H9 (cell line): ENCODE measurements around the gene FHIT. TPM values are rescaled to one million over a fixed set of nuclear protein-coding genes. Genes with fewer than 3 reads are reported as not detected.

ENCODE experiments used
- DNase-seq: peaks from one replicate; pipeline ENCODE4 v3.0.0-alpha.2; 2017
- H2AFZ ChIP-seq: one replicate; pipeline ENCODE4 v1.6.1; 2013; ENCODE audit warnings: mild to moderate bottlenecking, low read length, control low read depth, moderate library complexity
- H2AK5ac ChIP-seq: 2 replicates; pipeline ENCODE4 v1.6.1; 2013; ENCODE audit warnings: low read length, control low read depth, mixed read lengths; ENCODE audit not compliant: insufficient read length
- H2BK120ac ChIP-seq: one replicate; pipeline ENCODE4 v1.6.1; 2013; ENCODE audit warnings: low read depth, mild to moderate bottlenecking, low read length, control low read depth, inconsistent platforms; ENCODE audit not compliant: poor library complexity, severe bottlenecking
- H2BK12ac ChIP-seq: 2 replicates; pipeline ENCODE4 v1.6.1; 2013; ENCODE audit warnings: low read length, control low read depth, mixed read lengths, low read depth; ENCODE audit not compliant: insufficient read length
- H2BK15ac ChIP-seq: 2 replicates; pipeline ENCODE4 v1.6.1; 2013; ENCODE audit warnings: low read depth, low read length, control low read depth
- H2BK20ac ChIP-seq: one replicate; pipeline ENCODE4 v1.6.1; 2013; ENCODE audit warnings: low read depth, mild to moderate bottlenecking, low read length, control low read depth, inconsistent platforms; ENCODE audit not compliant: poor library complexity, severe bottlenecking
- H2BK5ac ChIP-seq: 2 replicates; pipeline ENCODE4 v1.6.1; 2013; ENCODE audit warnings: low read length, control low read depth, mixed read lengths; ENCODE audit not compliant: insufficient read length
- H3K14ac ChIP-seq: 2 replicates; pipeline ENCODE4 v1.6.1; 2013; ENCODE audit warnings: low read length, control low read depth; ENCODE audit not compliant: insufficient read depth
- H3K18ac ChIP-seq: 2 replicates; pipeline ENCODE4 v1.6.1; 2013; ENCODE audit warnings: low read depth, mild to moderate bottlenecking, mixed read lengths, low read length, control low read depth; ENCODE audit not compliant: insufficient read length
- H3K23ac ChIP-seq: 2 replicates; pipeline ENCODE4 v1.6.1; 2013; ENCODE audit warnings: low read length, control low read depth, mixed read lengths, low read depth; ENCODE audit not compliant: insufficient read length
- H3K23me2 ChIP-seq: 2 replicates; pipeline ENCODE4 v1.6.1; 2013; ENCODE audit warnings: low read depth, mild to moderate bottlenecking, mixed read lengths, low read length, control low read depth; ENCODE audit not compliant: insufficient read length, poor library complexity, severe bottlenecking
- H3K27ac ChIP-seq: 2 replicates; pipeline ENCODE4 v1.5.1; 2013; ENCODE audit warnings: low read length, control low read depth, mixed read lengths, low read depth; ENCODE audit not compliant: insufficient read length
- H3K27me3 ChIP-seq: 2 replicates; pipeline ENCODE4 v1.6.1; 2013; ENCODE audit warnings: low read length, control low read depth, inconsistent platforms; ENCODE audit not compliant: insufficient read depth
- H3K4ac ChIP-seq: 2 replicates; pipeline ENCODE4 v1.6.1; 2013; ENCODE audit warnings: low read depth, mild to moderate bottlenecking, control low read depth, inconsistent platforms, low read length, moderate library complexity
- H3K4me1 ChIP-seq: 2 replicates; pipeline ENCODE4 v1.6.1; 2013; ENCODE audit warnings: low read length, control low read depth, inconsistent platforms; ENCODE audit not compliant: insufficient read depth
- H3K4me2 ChIP-seq: 2 replicates; pipeline ENCODE4 v1.6.1; 2013; ENCODE audit warnings: low read length, control low read depth, mixed read lengths; ENCODE audit not compliant: insufficient read length, insufficient read depth
- H3K56ac ChIP-seq: 2 replicates; pipeline ENCODE4 v1.6.1; 2013; ENCODE audit warnings: low read depth, mild to moderate bottlenecking, mixed read lengths, low read length, control low read depth; ENCODE audit not compliant: insufficient read length
- H3K79me1 ChIP-seq: 2 replicates; pipeline ENCODE4 v1.6.1; 2013; ENCODE audit warnings: low read depth, mild to moderate bottlenecking, moderate library complexity, low read length, control low read depth, inconsistent platforms; ENCODE audit not compliant: insufficient read depth, poor library complexity, severe bottlenecking
- H3K79me2 ChIP-seq: 2 replicates; pipeline ENCODE4 v1.6.1; 2013; ENCODE audit warnings: low read length, control low read depth, inconsistent platforms; ENCODE audit not compliant: insufficient read depth
- H3K9ac ChIP-seq: 2 replicates; pipeline ENCODE4 v1.6.1; 2013; ENCODE audit warnings: low read length, control low read depth, mixed read lengths; ENCODE audit not compliant: insufficient read length; ENCODE audit errors: extremely low read depth
- H3K9me3 ChIP-seq: one replicate; pipeline ENCODE4 v1.6.1; 2013; ENCODE audit warnings: low read depth, low read length, inconsistent platforms; ENCODE audit not compliant: control insufficient read depth
- H3T11ph ChIP-seq: one replicate; pipeline ENCODE4 v1.6.1; 2013; ENCODE audit warnings: mild to moderate bottlenecking, low read length, control low read depth, inconsistent platforms
- H4K20me1 ChIP-seq: one replicate; pipeline ENCODE4 v1.6.1; 2013; ENCODE audit not compliant: control insufficient read depth, insufficient read length, insufficient read depth
- H4K5ac ChIP-seq: 2 replicates; pipeline ENCODE4 v1.6.1; 2013; ENCODE audit warnings: low read depth, mild to moderate bottlenecking, mixed read lengths, low read length, control low read depth; ENCODE audit not compliant: insufficient read length
- H4K8ac ChIP-seq: replicated peaks from 2 replicates; pipeline ENCODE4 v1.6.1; 2013; ENCODE audit warnings: low read length, control low read depth, mixed read lengths, low read depth; ENCODE audit not compliant: insufficient read length
- H4K91ac ChIP-seq: 2 replicates; pipeline ENCODE4 v1.6.1; 2013; ENCODE audit warnings: low read depth, mild to moderate bottlenecking, moderate library complexity, mixed read lengths, low read length, control low read depth; ENCODE audit not compliant: insufficient read length
- H3K27ac Mint-ChIP-seq, 3 experiments: 2 replicates in 2 of 3; 3 replicates in 1 of 3; pipeline ENCODE4 v1.8.0; 2020 to 2021; ENCODE audit warnings: mixed read lengths in 3 of 3, mild to moderate bottlenecking in 1 of 3, moderate library complexity in 1 of 3
- H3K27me3 Mint-ChIP-seq: 2 replicates; pipeline ENCODE4 v1.8.0; 2021; ENCODE audit warnings: low read depth, mild to moderate bottlenecking, moderate library complexity, mixed read lengths
- H3K36me3 Mint-ChIP-seq, 3 experiments: 2 replicates in 2 of 3; 3 replicates in 1 of 3; pipeline ENCODE4 v1.8.0; 2020 to 2021; ENCODE audit warnings: low read depth in 3 of 3, mixed read lengths in 3 of 3; ENCODE audit not compliant: insufficient read depth in 1 of 3
- H3K4me1 Mint-ChIP-seq, 2 experiments: 2 replicates each; pipeline ENCODE4 v1.8.0; 2020; ENCODE audit warnings: mixed read lengths in 2 of 2
- H3K4me3 Mint-ChIP-seq, 2 experiments: 2 replicates in 1 of 2; 3 replicates in 1 of 2; pipeline ENCODE4 v1.8.0; 2020 to 2021; ENCODE audit warnings: mild to moderate bottlenecking in 2 of 2, mixed read lengths in 2 of 2, moderate library complexity in 1 of 2
- H3K9me3 Mint-ChIP-seq, 2 experiments: 2 replicates in 1 of 2; 3 replicates in 1 of 2; pipeline ENCODE4 v1.8.0; 2020; ENCODE audit warnings: mild to moderate bottlenecking in 2 of 2, mixed read lengths in 2 of 2, moderate library complexity in 1 of 2
- CTCF ChIP-seq: fragments of 200-600 bp; sonication (generic); conservative IDR thresholded peaks from 3 replicates; pipeline ENCODE4 v1.8.0; 2021; ENCODE audit warnings: antibody characterized with exemption, mild to moderate bottlenecking
- WGBS: extraction: QIAGEN DNeasy Blood & Tissue Kit; methylation state at CpG from one replicate; pipeline ENCODE4 v1.1.7; 2013; ENCODE audit warnings: missing lambda C conversion rate, low lambda C conversion rate, mixed read lengths; ENCODE audit not compliant: insufficient read length; ENCODE audit errors: extremely low coverage; 5-methylcytosine and 5-hydroxymethylcytosine counted together
- total RNA-seq: library from RNA; stranded (reverse); gene quantifications from 2 replicates; pipeline ENCODE4 v1.2.1, GENCODE V29; 2021

FHIT gene
- total RNA-seq, 1 experiment from 2014 or later, result 3.0 TPM

GRCh38 chr3:61299343-61300005, 48.2 kb upstream of the FHIT start:
- Histone ChIP-seq H3T11ph (no peak overlapping the region), H3K4ac (no peak overlapping the region), H4K91ac (no peak overlapping the region), H3K79me2 (no peaks in the 10 kb centered on the region), H3K27ac (no peak overlapping the region), H2AK5ac (no peak overlapping the region), H3K27me3 (no peaks in the 10 kb centered on the region), H2BK20ac (no peak overlapping the region), H2BK12ac (no peak overlapping the region), H4K8ac (no peak overlapping the region), H3K23me2 (no peaks in the 10 kb centered on the region), H2BK15ac (no peak overlapping the region), H2AFZ (no peak overlapping the region), H3K14ac (no peak overlapping the region), H3K4me2 (no peak overlapping the region), H2BK5ac (no peak overlapping the region), H4K5ac (no peak overlapping the region), H3K18ac (no peak overlapping the region), H3K23ac (no peak overlapping the region), H4K20me1 (no peaks in the 10 kb centered on the region), H3K79me1 (no peaks in the 10 kb centered on the region), H3K56ac (no peak overlapping the region), H2BK120ac (no peak overlapping the region), H3K9me3 (no peaks in the 10 kb centered on the region), H3K4me1 (peaks cover 5% of the 10 kb centered on the region; the same call in 1 of the 2 replicates), H3K9ac (no peak overlapping the region)
- Mint-ChIP-seq H3K4me3 (no peak overlapping the region), H3K4me1 (peaks cover 7 to 9% of the 10 kb centered on the region in 2 experiments), H3K27me3 (no peaks in the 10 kb centered on the region), H3K9me3 (no peaks in the 10 kb centered on the region), H3K36me3 (no peaks in the 10 kb centered on the region), H3K27ac (no peak overlapping the region)
- no CpG with 5 or more reads among the region's 3 CpGs for WGBS
- TF ChIP-seq CTCF, result no peak; the same call in 2 of the 3 replicates
- DNase-seq, result no peak
